Testis (tissue), 3 donors: Measurements from ENCODE around the gene ANKS4B. TPM values are rescaled to one million over a fixed set of nuclear protein-coding genes. Genes with fewer than 3 reads are reported as not detected.

Source experiments
- DNase-seq: peaks from one replicate; pipeline ENCODE4 v3.0.0-alpha.2; 2019
- H3K27ac ChIP-seq, 2 donors: fragments of 200-600 bp; sonication (generic); one replicate each; pipeline ENCODE4 v1.5.1; 2019
- H3K27me3 ChIP-seq: fragments of 200-600 bp; sonication (generic); one replicate; pipeline ENCODE4 v1.5.1; 2019
- H3K36me3 ChIP-seq: fragments of 200-600 bp; sonication (generic); one replicate; pipeline ENCODE4 v1.5.1; 2017; ENCODE audit warnings: low read depth; ENCODE audit errors: missing control alignments
- H3K4me1 ChIP-seq: fragments of 200-600 bp; sonication (generic); one replicate; pipeline ENCODE4 v1.5.1; 2019
- H3K4me3 ChIP-seq, 2 donors: fragments of 200-600 bp; sonication (generic); one replicate each; pipeline ENCODE4 v1.5.1; 2017 to 2019
- H3K9me3 ChIP-seq: fragments of 200-600 bp; sonication (generic); one replicate; pipeline ENCODE4 v1.5.1; 2017
- CTCF ChIP-seq, 3 experiments: fragments of 450-650 bp in 2 of 3; fragments of 200-600 bp in 1 of 3; sonication (generic) in 1 of 3; IDR thresholded peaks; one replicate each; pipeline ENCODE4 v1.5.1; 2016 to 2019; ENCODE audit warnings: antibody characterized with exemption in 3 of 3, mild to moderate bottlenecking in 2 of 3, moderate library complexity in 1 of 3
- POLR2A ChIP-seq: fragments of 450-650 bp; IDR thresholded peaks from one replicate; pipeline ENCODE4 v1.6.1; 2017; ENCODE audit warnings: antibody characterized with exemption, mild to moderate bottlenecking, moderate library complexity
- WGBS, 2 donors: methylation state at CpG; one replicate each; pipeline ENCODE4 v1.1.5; 2018; 5-methylcytosine and 5-hydroxymethylcytosine counted together
- intact Hi-C: fragments of 100-400 bp; cut with DNase I; formaldehyde crosslinking; loops from one replicate; pipeline ENCODE4 v1.15.1; 2023; ENCODE audit warnings: low total_unique reads
- polyA plus RNA-seq: library from polyadenylated mRNA; stranded (reverse); fragments of 350-450 nt; fragmentation: Illumina TruSeq; extraction: RNeasy Lipid Tissue Mini Kit (QIAGEN cat#74804); gene quantifications from one replicate; pipeline ENCODE4 v1.2.3, GENCODE V29; 2014; ENCODE audit warnings: low read depth, low replicate concordance; ENCODE audit not compliant: insufficient read depth
- total RNA-seq, 2 donors: library from RNA; depleted of rRNA; stranded (reverse); fragments of >200 nt; gene quantifications; one replicate each; pipeline ENCODE4 v1.2.3, GENCODE V29; 2016

The ANKS4B gene
- total and polyA plus RNA-seq, 3 donors from 2014 or later: 0.12 to 0.40 (median 0.24) TPM

- Histone ChIP-seq H3K27me3 (no peaks in the 10 kb centered on the region), H3K4me3 (no peak overlapping the region), H3K36me3 (no peaks in the 10 kb centered on the region), H3K4me1 (peaks cover 10% of the 10 kb centered on the region), H3K27ac (no peak overlapping the region), H3K9me3 (no peaks in the 10 kb centered on the region)
- TF ChIP-seq POLR2A (no peak), CTCF (IDR thresholded peaks at IDR 0.05) (no peak)
- DNase-seq: no peak
- intact Hi-C loops: no loop called here
- WGBS, 2 donors: 81 to 89% methylated on average over 3 of the region's 3 CpGs
Observed at GRCh38 chr16:21275529-21275928, 42.0 kb downstream of the ANKS4B start.

- Histone ChIP-seq H3K9me3 (no peaks in the 10 kb centered on the region), H3K4me3 (no peak overlapping the region), H3K27me3 (no peaks in the 10 kb centered on the region), H3K36me3 (no peaks in the 10 kb centered on the region), H3K27ac (no peak overlapping the region), H3K4me1 (peaks cover 10% of the 10 kb centered on the region)
- TF ChIP-seq CTCF (IDR thresholded peaks at IDR 0.05): no peak
- TF ChIP-seq POLR2A: no peak
- 82 to 89% methylated on average over 9 of the region's 9 CpGs for WGBS, 2 donors
- DNase-seq: no peak
- intact Hi-C loops: no loop called here
Observed at GRCh38 chr16:21276090-21276489, 42.6 kb downstream of the ANKS4B start.

- H3K9me3 ChIP-seq: no peaks in the 10 kb centered on the region
- peaks cover 10% of the 10 kb centered on the region for H3K4me1 ChIP-seq
- intact Hi-C loops: no loop called here
- no peaks in the 10 kb centered on the region for H3K27me3 ChIP-seq
- peak overlapping the region in 1 of 2 donors; percentile 65 for H3K4me3 ChIP-seq
- no peak overlapping the region for H3K27ac ChIP-seq
- WGBS, 2 donors: 46 to 54% methylated on average over 10 to 17 of the region's 17 CpGs
- TF ChIP-seq POLR2A (no peak), CTCF (IDR thresholded peaks at IDR 0.05) (no peak)
- peak; percentile 68 for DNase-seq
- H3K36me3 ChIP-seq: no peaks in the 10 kb centered on the region
Observed at GRCh38 chr16:21277045-21277926, 43.8 kb downstream of the ANKS4B start.

- TF ChIP-seq CTCF (IDR thresholded peaks at IDR 0.05) (peak; percentile 28 to 69 (median 50)), POLR2A (no peak)
- Histone ChIP-seq H3K36me3 (no peaks in the 10 kb centered on the region), H3K27me3 (no peaks in the 10 kb centered on the region), H3K9me3 (no peaks in the 10 kb centered on the region), H3K4me3 (peak within 1 kb of the TSS; percentile 40 to 65), H3K27ac (no peak within 1 kb of the TSS), H3K4me1 (peaks cover 10% of the 10 kb centered on the region)
- WGBS, 2 donors: 0 to 1% methylated on average over 33 to 46 of the region's 46 CpGs
- intact Hi-C loops: no loop called here
- peak; percentile 83 for DNase-seq
Observed at GRCh38 chr16:21277927-21278706, 44.6 kb downstream of the ANKS4B start, which contains the start of gene CRYM. Gene CRYM (minus strand): TSS chr16:21278290. CDS start chr16:21278251, 39 bp downstream.
